NCI-H2227 treated with DMSO at 0.1 percent for 48 hours (cell line): ENCODE data around the gene ADAM33.

Experiments
- DNase-seq: peaks from one replicate; lab custom pipeline; 2025; lab: John Stamatoyannopoulos, UW

Gene ADAM33

GRCh38 chr20:3687655-3688054, 5.8 kb upstream of the ADAM33 start:
- no peak for DNase-seq

- DNase-seq: no peak
Observed at GRCh38 chr20:3686867-3687321, 5.1 kb upstream of the ADAM33 start.

GRCh38 chr20:3686421-3686820, 4.6 kb upstream of the ADAM33 start:
- DNase-seq: no peak

- no peak for DNase-seq
Observed at GRCh38 chr20:3685341-3685740, 3.5 kb upstream of the ADAM33 start.

GRCh38 chr20:3681352-3681930, 369 bp downstream of the ADAM33 start:
- no peak for DNase-seq

GRCh38 chr20:3680701-3681351, 984 bp downstream of the ADAM33 start:
- no peak for DNase-seq

- no peak for DNase-seq
Observed at GRCh38 chr20:3679749-3680700, 1.8 kb downstream of the ADAM33 start.

- DNase-seq: no peak
Observed at GRCh38 chr20:3678856-3679720, 2.7 kb downstream of the ADAM33 start.

GRCh38 chr20:3678198-3678597, 3.6 kb downstream of the ADAM33 start:
- DNase-seq: no peak

- DNase-seq: no peak
Observed at GRCh38 chr20:3677733-3678132, 4.1 kb downstream of the ADAM33 start.

- no peak for DNase-seq
Observed at GRCh38 chr20:3674995-3675900, 6.6 kb downstream of the ADAM33 start.

- no peak for DNase-seq
Observed at GRCh38 chr20:3674447-3674846, 7.4 kb downstream of the ADAM33 start.

GRCh38 chr20:3673221-3674070, 8.4 kb downstream of the ADAM33 start:
- DNase-seq: no peak

- DNase-seq: no peak
Observed at GRCh38 chr20:3672547-3673171, 9.2 kb downstream of the ADAM33 start.

- no peak for DNase-seq
Observed at GRCh38 chr20:3671986-3672546, 9.7 kb downstream of the ADAM33 start.

- DNase-seq: no peak
Observed at GRCh38 chr20:3670945-3671344, 10.9 kb downstream of the ADAM33 start.

- no peak for DNase-seq
Observed at GRCh38 chr20:3670511-3670910, 11.3 kb downstream of the ADAM33 start.

- DNase-seq: no peak
Observed at GRCh38 chr20:3669710-3670367, 12.0 kb downstream of the ADAM33 start.
